ENCODE measurements around the gene MED23. TPM values are rescaled to one million over a fixed set of nuclear protein-coding genes. Genes with fewer than 3 reads are reported as not detected.

MED23 gene
- total and polyA plus RNA-seq, 9 of the 15 experiments (the other 6 are each of a cell fraction or from before 2014, with no cell fraction given) = 13.7 to 61.2 (median 27.2) TPM

- TF ChIP-seq SMARCA4 (IDR thresholded peaks at IDR 0.05) (0 out of 2 replicates have a peak, but pooled peaks have one; percentile 44), NR1H2 (CRISPR knock-in tag; IDR thresholded peaks at IDR 0.05) (no peak), ZNF263 (CRISPR knock-in tag; IDR thresholded peaks at IDR 0.05; ENCODE audit: borderline replicate concordance) (peak; percentile 70), MITF (IDR thresholded peaks at IDR 0.05) (no peak), ZNF766 (CRISPR knock-in tag; conservative IDR thresholded peaks at IDR 0.05) (0 out of 2 replicates have a peak, but pooled peaks have one; percentile 29), MAFG (tag; conservative IDR thresholded peaks at IDR 0.05) (0 out of 2 replicates have a peak, but pooled peaks have one; percentile 31), TAF9B (IDR thresholded peaks at IDR 0.05; ENCODE audit: partially characterized antibody) (peak; percentile 16)
- TF ChIP-seq, protein P1, sequence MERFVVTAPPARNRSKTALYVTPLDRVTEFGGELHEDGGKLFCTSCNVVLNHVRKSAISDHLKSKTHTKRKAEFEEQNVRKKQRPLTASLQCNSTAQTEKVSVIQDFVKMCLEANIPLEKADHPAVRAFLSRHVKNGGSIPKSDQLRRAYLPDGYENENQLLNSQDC (CRISPR knock-in tag; IDR thresholded peaks at IDR 0.05) = no peak
Measured at GRCh38 chr6:131638013-131638412, 10.0 kb upstream of the MED23 start (continued).
